HepG2 (cell line): ENCODE results near the gene SLAMF9.

Experiments
- EZH2 ChIP-seq: conservative IDR thresholded peaks from 2 replicates; pipeline ENCODE4 v1.6.1; 2012; ENCODE audit warnings: mild to moderate bottlenecking, low read depth, low read length, moderate library complexity
- HNF4G ChIP-seq, 2 experiments: sonication (generic) in 1 of 2; formaldehyde crosslinking in 1 of 2; IDR thresholded peaks; 2 replicates each; pipeline versions ENCODE4 v1.4.0 to v1.6.1; 2011 to 2020; ENCODE audit warnings: borderline replicate concordance in 2 of 2, low read depth in 2 of 2, mild to moderate bottlenecking in 2 of 2, low read length in 1 of 2, missing genetic modification reagents in 1 of 2, moderate library complexity in 1 of 2
- IKZF1 ChIP-seq: fragments of 450-650 bp; IDR thresholded peaks from 2 replicates; pipeline ENCODE4 v1.7.1; 2016
- JUNB ChIP-seq: sonication (generic); formaldehyde crosslinking; IDR thresholded peaks from 2 replicates; pipeline ENCODE4 v1.8.0; 2022; ENCODE audit warnings: missing genetic modification reagents, mild to moderate bottlenecking, borderline replicate concordance
- NFKBIZ ChIP-seq: IDR thresholded peaks from 2 replicates; pipeline ENCODE4 v1.6.1; 2018; ENCODE audit warnings: missing genetic modification reagents, missing compliant biosample characterization
- POLR2AphosphoS5 ChIP-seq: IDR thresholded peaks from 2 replicates; pipeline ENCODE4 v1.6.1; 2012; ENCODE audit warnings: low read depth, low read length
- SP2 ChIP-seq: sonication (generic); formaldehyde crosslinking; IDR thresholded peaks from 2 replicates; pipeline ENCODE4 v1.5.1; 2020; ENCODE audit warnings: mild to moderate bottlenecking, missing genetic modification reagents
- TCF12 ChIP-seq, 2 experiments: fragments of 450-650 bp in 1 of 2; sonication (generic) in 1 of 2; formaldehyde crosslinking in 1 of 2; IDR thresholded peaks; 2 replicates each; pipeline versions ENCODE4 v1.6.1 to v1.8.0; 2017 to 2022; ENCODE audit warnings: antibody characterized with exemption in 1 of 2, mild to moderate bottlenecking in 1 of 2, missing genetic modification reagents in 1 of 2, moderate library complexity in 1 of 2
- ZBTB21 ChIP-seq: sonication (generic); formaldehyde crosslinking; IDR thresholded peaks from 2 replicates; pipeline ENCODE4 v1.4.0; 2020; ENCODE audit warnings: missing genetic modification reagents
- ZSCAN12 ChIP-seq: sonication (generic); formaldehyde crosslinking; IDR thresholded peaks from 2 replicates; pipeline ENCODE4 v1.9.0; 2021; ENCODE audit warnings: mild to moderate bottlenecking, missing genetic modification reagents
- TF ChIP-seq, protein P1 (sequence below): sonication (generic); formaldehyde crosslinking; IDR thresholded peaks from 2 replicates; pipeline ENCODE4 v1.4.0; 2020; ENCODE audit warnings: missing genetic modification reagents
- TF ChIP-seq, protein P2 (sequence below): sonication (generic); formaldehyde crosslinking; IDR thresholded peaks from 2 replicates; pipeline ENCODE4 v1.5.0; 2020; ENCODE audit warnings: missing genetic modification reagents
- TF ChIP-seq, protein P3 (sequence below): sonication (generic); formaldehyde crosslinking; IDR thresholded peaks from 2 replicates; pipeline ENCODE4 v1.5.0; 2020; ENCODE audit warnings: mild to moderate bottlenecking, missing genetic modification reagents, moderate library complexity
- TF ChIP-seq, protein P4 (sequence below): sonication (generic); formaldehyde crosslinking; IDR thresholded peaks from 2 replicates; pipeline ENCODE4 v1.4.0; 2020; ENCODE audit warnings: mild to moderate bottlenecking, missing genetic modification reagents

DNA sequence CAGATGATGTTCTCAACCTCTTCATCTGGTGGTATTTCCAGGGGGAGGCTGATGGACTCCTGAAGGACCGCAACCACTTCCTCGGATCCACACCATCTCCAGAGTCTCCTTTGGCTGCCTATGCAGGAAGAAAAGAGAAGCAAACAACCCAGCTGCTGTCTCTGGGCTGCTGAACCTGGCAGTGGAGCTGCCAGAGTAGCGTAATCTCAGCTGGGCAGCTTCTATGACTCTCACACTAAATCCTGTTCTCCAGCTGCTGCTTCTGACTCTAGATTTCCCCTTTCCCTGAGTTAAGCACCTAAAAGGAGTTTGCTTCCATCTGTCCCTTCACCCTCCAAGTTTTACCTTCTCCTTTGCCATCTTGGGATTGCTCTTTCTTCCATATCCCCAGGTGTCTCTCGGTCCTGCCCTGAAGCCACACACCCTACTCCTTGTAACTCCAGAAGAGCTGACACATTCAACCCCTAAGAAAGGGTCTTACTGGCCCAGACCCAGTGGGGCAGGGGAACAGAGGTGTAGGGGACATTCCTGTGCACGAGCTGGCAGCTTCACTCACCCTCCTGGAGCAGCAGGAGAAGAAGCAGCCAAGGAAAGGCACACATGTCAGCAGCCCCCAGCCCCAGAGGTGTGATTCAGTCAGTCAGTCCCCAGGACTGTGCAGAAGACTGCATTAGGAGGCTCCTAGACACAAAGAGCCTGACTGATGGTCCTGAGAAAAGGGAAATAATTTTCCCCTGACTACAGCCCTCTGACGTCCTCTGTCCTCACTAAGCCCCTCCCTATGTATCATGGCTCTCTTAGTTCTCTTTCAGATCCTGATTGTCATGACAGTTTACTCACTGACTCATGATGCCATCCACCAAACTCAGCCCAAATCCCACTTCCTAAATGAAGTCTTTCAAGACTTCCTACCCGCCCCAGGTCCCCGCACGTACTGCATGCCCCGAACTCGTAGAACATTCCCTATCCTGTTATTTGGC, at the start of gene SLAMF9:
- TF ChIP-seq JUNB (CRISPR knock-in tag) (no peak), ZSCAN12 (CRISPR knock-in tag) (no peak), HNF4G (IDR thresholded peaks at IDR 0.05; ENCODE audit: borderline replicate concordance, low read depth, low read length) (no peak), HNF4G (CRISPR knock-in tag; IDR thresholded peaks at IDR 0.05; ENCODE audit: borderline replicate concordance, low read depth) (no peak), IKZF1 (no peak), EZH2 (no peak), ZBTB21 (CRISPR knock-in tag) (no peak), SP2 (CRISPR knock-in tag) (no peak), TCF12 (IDR thresholded peaks at IDR 0.05) (no peak), TCF12 (CRISPR knock-in tag; IDR thresholded peaks at IDR 0.05) (no peak), POLR2AphosphoS5 (no peak), NFKBIZ (CRISPR knock-in tag) (no peak)
- TF ChIP-seq, protein P1, sequence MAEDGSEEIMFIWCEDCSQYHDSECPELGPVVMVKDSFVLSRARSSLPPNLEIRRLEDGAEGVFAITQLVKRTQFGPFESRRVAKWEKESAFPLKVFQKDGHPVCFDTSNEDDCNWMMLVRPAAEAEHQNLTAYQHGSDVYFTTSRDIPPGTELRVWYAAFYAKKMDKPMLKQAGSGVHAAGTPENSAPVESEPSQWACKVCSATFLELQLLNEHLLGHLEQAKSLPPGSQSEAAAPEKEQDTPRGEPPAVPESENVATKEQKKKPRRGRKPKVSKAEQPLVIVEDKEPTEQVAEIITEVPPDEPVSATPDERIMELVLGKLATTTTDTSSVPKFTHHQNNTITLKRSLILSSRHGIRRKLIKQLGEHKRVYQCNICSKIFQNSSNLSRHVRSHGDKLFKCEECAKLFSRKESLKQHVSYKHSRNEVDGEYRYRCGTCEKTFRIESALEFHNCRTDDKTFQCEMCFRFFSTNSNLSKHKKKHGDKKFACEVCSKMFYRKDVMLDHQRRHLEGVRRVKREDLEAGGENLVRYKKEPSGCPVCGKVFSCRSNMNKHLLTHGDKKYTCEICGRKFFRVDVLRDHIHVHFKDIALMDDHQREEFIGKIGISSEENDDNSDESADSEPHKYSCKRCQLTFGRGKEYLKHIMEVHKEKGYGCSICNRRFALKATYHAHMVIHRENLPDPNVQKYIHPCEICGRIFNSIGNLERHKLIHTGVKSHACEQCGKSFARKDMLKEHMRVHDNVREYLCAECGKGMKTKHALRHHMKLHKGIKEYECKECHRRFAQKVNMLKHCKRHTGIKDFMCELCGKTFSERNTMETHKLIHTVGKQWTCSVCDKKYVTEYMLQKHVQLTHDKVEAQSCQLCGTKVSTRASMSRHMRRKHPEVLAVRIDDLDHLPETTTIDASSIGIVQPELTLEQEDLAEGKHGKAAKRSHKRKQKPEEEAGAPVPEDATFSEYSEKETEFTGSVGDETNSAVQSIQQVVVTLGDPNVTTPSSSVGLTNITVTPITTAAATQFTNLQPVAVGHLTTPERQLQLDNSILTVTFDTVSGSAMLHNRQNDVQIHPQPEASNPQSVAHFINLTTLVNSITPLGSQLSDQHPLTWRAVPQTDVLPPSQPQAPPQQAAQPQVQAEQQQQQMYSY, result no peak
- TF ChIP-seq, protein P2, sequence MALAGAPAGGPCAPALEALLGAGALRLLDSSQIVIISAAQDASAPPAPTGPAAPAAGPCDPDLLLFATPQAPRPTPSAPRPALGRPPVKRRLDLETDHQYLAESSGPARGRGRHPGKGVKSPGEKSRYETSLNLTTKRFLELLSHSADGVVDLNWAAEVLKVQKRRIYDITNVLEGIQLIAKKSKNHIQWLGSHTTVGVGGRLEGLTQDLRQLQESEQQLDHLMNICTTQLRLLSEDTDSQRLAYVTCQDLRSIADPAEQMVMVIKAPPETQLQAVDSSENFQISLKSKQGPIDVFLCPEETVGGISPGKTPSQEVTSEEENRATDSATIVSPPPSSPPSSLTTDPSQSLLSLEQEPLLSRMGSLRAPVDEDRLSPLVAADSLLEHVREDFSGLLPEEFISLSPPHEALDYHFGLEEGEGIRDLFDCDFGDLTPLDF (CRISPR knock-in tag), result no peak
- TF ChIP-seq, protein P3, sequence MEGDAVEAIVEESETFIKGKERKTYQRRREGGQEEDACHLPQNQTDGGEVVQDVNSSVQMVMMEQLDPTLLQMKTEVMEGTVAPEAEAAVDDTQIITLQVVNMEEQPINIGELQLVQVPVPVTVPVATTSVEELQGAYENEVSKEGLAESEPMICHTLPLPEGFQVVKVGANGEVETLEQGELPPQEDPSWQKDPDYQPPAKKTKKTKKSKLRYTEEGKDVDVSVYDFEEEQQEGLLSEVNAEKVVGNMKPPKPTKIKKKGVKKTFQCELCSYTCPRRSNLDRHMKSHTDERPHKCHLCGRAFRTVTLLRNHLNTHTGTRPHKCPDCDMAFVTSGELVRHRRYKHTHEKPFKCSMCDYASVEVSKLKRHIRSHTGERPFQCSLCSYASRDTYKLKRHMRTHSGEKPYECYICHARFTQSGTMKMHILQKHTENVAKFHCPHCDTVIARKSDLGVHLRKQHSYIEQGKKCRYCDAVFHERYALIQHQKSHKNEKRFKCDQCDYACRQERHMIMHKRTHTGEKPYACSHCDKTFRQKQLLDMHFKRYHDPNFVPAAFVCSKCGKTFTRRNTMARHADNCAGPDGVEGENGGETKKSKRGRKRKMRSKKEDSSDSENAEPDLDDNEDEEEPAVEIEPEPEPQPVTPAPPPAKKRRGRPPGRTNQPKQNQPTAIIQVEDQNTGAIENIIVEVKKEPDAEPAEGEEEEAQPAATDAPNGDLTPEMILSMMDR (CRISPR knock-in tag), result no peak
- TF ChIP-seq, protein P4, sequence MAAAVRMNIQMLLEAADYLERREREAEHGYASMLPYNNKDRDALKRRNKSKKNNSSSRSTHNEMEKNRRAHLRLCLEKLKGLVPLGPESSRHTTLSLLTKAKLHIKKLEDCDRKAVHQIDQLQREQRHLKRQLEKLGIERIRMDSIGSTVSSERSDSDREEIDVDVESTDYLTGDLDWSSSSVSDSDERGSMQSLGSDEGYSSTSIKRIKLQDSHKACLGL (CRISPR knock-in tag), result no peak
